ENCODE measurements around the gene ARHGAP23.
"Not testable (repeated sequence)": the region's sequence is repeated elsewhere in the genome, so short reads cannot be mapped to it uniquely, and the experiment has no call there.

- TF ChIP-seq PATZ1 (CRISPR knock-in tag; IDR thresholded peaks at IDR 0.05; ENCODE audit: borderline replicate concordance); RARB (CRISPR knock-in tag; IDR thresholded peaks at IDR 0.05); ZC3H10 (CRISPR knock-in tag; IDR thresholded peaks at IDR 0.05); ARNTL (CRISPR knock-in tag; IDR thresholded peaks at IDR 0.05; ENCODE audit: borderline replicate concordance, low read depth); BACH2 (CRISPR knock-in tag; IDR thresholded peaks at IDR 0.05; ENCODE audit: borderline replicate concordance): not testable (repeated sequence)
Observed at GRCh38 chr17:38530856-38531255, 102.6 kb downstream of the ARHGAP23 start.

Measured in SK-N-SH treated with all-trans-retinoic acid at 6 μM for 48 hours (cell line).